ENCODE results near the gene ENG. TPM values are rescaled to one million over a fixed set of nuclear protein-coding genes. Genes with fewer than 3 reads are reported as not detected.

The ENG gene
- total RNA-seq, 1 donor from 2014 or later: 130 TPM

DNA sequence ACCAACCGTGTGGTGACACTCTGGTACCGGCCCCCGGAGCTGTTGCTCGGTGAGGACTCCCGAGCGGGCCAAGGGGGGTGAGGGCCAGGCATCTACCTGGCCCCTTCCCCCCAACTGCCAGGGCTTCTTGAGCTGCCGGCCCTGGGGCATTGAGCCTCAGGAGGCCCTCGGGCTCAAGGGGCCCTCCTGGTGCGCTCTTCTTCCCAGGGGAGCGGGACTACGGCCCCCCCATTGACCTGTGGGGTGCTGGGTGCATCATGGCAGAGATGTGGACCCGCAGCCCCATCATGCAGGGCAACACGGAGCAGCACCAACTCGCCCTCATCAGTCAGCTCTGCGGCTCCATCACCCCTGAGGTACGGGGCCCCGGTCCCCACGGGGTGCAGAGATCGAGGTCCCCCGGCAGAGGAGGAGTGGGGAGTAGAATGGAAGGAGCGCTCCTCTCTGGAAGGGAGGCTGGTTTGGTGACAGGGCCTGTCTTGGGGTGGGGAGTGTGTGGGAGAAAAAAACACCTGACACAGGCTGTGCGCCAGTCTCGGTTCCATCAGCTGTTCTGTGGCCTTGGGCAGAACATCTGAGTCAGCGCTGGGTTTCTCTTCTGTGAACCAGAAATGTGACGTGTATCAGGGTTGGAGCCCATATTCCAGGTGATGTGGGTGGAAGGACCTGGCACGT is 66.0 kb downstream of the ENG start:
- intact Hi-C loops (cut with DNase I): loop anchor here (5.0 kb wide), 2 partner anchors 79 to 129 kb away; partner anchors contain the start of gene ST6GALNAC4
- Histone ChIP-seq H3K9me3 (no peaks in the 10 kb centered on the region), H3K36me3 (peaks cover 0 to 47% of the 10 kb centered on the region in 2 donors), H3K4me1 (peaks cover 50% of the 10 kb centered on the region), H3K4me3 (no peak overlapping the region), H3K27ac (no peak overlapping the region), H3K27me3 (no peaks in the 10 kb centered on the region)
- no peak for TF ChIP-seq POLR2AphosphoS5 (IDR thresholded peaks at IDR 0.05; ENCODE audit: insufficient read depth in 1 of 2, low read depth in 1 of 2)
- TF ChIP-seq POLR2A (IDR thresholded peaks at IDR 0.05): no peak
- TF ChIP-seq, protein P1, sequence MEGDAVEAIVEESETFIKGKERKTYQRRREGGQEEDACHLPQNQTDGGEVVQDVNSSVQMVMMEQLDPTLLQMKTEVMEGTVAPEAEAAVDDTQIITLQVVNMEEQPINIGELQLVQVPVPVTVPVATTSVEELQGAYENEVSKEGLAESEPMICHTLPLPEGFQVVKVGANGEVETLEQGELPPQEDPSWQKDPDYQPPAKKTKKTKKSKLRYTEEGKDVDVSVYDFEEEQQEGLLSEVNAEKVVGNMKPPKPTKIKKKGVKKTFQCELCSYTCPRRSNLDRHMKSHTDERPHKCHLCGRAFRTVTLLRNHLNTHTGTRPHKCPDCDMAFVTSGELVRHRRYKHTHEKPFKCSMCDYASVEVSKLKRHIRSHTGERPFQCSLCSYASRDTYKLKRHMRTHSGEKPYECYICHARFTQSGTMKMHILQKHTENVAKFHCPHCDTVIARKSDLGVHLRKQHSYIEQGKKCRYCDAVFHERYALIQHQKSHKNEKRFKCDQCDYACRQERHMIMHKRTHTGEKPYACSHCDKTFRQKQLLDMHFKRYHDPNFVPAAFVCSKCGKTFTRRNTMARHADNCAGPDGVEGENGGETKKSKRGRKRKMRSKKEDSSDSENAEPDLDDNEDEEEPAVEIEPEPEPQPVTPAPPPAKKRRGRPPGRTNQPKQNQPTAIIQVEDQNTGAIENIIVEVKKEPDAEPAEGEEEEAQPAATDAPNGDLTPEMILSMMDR (IDR thresholded peaks at IDR 0.05): no peak
- DNase-seq (ENCODE audit: extremely low spot score in 2 of 2): no peak

DNA sequence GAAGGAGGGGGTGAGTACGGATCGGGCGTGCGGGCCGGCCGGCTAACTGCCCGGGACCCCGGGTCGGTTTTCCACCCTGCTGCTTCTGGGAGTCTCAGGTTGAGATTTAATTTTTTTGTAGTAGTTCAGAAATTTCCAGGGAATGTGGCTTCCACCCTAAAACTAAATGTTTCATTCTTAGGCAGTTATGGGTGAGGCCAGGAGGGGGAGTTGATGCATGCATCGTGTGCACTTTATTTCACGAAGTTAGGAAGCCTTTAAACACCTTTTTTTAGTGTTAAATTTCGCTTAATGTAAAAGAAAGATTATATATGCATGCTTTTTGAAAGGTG is 67.7 kb downstream of the ENG start:
- intact Hi-C loops (cut with DNase I): loop anchor here (5.0 kb wide), 2 partner anchors 81 to 131 kb away; partner anchors contain the start of gene ST6GALNAC4
- TF ChIP-seq, protein P1 (IDR thresholded peaks at IDR 0.05): peak in 1 of 3 experiments; percentile 37
- TF ChIP-seq POLR2A (IDR thresholded peaks at IDR 0.05): no peak
- no peak for TF ChIP-seq POLR2AphosphoS5 (IDR thresholded peaks at IDR 0.05; ENCODE audit: insufficient read depth in 1 of 2, low read depth in 1 of 2)
- DNase-seq (ENCODE audit: extremely low spot score in 2 of 2): no peak
- Histone ChIP-seq H3K9me3 (no peaks in the 10 kb centered on the region), H3K4me3 (peak overlapping the region; percentile 53 to 99), H3K4me1 (peaks cover 47% of the 10 kb centered on the region), H3K27ac (peak overlapping the region; percentile 91), H3K36me3 (peaks cover 0 to 47% of the 10 kb centered on the region in 2 donors), H3K27me3 (no peaks in the 10 kb centered on the region)

DNA sequence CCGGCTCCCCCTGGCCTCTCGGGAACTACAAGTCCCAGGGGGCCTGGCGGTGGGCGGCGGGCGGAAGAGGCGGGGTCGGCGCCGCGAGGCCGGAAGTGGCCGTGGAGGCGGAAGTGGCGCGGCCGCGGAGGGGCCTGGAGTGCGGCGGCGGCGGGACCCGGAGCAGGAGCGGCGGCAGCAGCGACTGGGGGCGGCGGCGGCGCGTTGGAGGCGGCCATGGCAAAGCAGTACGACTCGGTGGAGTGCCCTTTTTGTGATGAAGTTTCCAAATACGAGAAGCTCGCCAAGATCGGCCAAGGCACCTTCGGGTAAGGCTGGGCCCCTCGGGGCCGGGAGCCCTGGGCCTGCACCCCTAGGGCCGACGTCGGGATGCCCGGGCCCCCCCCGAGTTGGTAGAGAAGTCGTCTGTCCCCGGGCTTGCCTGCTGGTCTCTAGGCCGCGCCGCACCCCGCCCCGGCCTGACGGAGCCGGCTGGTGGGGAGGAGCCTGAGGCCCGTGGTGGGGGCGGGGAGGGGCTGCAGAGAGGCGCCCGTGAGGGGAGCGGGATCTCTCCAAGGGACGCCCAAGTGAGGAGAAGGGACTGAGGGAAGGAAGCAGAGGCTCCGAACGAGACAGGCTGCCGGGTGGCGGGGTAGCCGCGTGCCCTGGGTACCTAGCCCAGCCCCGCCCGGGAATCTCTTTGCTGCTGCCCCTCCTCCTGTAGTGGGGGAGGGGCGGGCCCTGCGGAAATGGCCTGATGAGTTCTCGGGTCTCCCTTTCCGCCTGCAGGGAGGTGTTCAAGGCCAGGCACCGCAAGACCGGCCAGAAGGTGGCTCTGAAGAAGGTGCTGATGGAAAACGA is 68.3 kb downstream of the ENG start, which contains the start of gene CDK9:
Gene CDK9, plus strand, starts transcription at position 102 of the 840 bp plus-strand sequence. Its CDS starts 115 bp downstream, at position 217.
- peak within 1 kb of the TSS; percentile 91 for H3K27ac ChIP-seq
- H3K36me3 ChIP-seq: peaks cover 0 to 41% of the 10 kb centered on the region in 2 donors
- DNase-seq (ENCODE audit: extremely low spot score in 2 of 2): no peak
- H3K9me3 ChIP-seq: no peaks in the 10 kb centered on the region
- H3K4me3 ChIP-seq: peak within 1 kb of the TSS; percentile 53 to 99
- peak in 1 of 2 donors; percentile 89 for TF ChIP-seq POLR2A (IDR thresholded peaks at IDR 0.05)
- TF ChIP-seq, protein P1 (IDR thresholded peaks at IDR 0.05): no peak
- TF ChIP-seq POLR2AphosphoS5 (IDR thresholded peaks at IDR 0.05; ENCODE audit: insufficient read depth in 1 of 2, low read depth in 1 of 2): peak; percentile 34 to 80
- intact Hi-C loops (cut with DNase I): loop anchor here (2.0 to 5.0 kb wide), 3 partner anchors 51 to 131 kb away; partner anchors contain the start of genes ST6GALNAC4 and TOR2A
- H3K27me3 ChIP-seq: no peaks in the 10 kb centered on the region
- peaks cover 47% of the 10 kb centered on the region for H3K4me1 ChIP-seq

DNA sequence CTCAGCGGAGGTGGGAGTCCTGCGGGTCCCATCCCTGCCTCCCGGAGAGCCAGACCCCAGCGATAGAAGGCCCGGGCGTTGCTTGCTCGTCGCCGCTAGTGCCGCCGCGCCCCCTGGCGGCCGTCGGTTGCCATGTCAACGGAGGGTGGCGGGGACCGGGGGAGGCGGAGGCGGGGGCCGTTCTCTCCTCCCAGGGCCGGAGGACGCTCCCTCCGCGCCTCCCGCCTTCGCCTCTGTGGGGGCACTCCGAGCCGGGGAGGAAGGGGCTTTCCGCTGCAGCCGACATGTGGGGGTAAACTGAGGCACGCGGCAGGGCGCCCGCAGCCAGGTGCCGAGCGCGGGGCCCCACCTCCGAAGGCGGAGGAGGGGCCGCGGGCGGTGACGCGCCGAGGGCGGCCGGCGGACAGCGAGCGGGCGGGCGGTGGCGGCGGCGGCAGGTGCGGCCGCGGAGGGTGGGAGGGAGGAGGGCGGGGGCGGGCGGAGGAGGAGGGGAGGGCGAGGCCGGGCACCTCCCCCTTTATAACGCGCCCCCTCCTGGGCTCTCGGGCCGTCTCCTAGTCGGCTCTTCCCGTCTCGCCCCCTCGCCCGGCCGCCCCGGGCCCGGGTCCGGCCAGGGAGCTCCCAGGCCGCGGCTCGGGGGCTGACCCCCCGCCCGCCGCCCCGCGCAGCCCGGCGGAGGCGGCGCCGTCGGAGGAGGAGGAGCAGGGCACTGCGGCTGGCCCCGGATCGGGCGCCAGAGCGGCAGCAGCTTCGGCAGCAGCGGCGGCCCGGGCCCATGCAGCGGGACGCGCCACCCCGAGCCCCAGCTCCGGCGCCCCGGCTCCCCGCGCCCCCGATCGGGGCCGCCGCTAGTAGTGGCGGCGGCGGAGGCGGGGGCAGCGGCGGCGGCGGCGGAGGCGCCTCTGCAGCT is 69.2 kb downstream of the ENG start:
- no peak for DNase-seq (ENCODE audit: extremely low spot score in 2 of 2)
- H3K36me3 ChIP-seq: peaks cover 0 to 32% of the 10 kb centered on the region in 2 donors
- H3K9me3 ChIP-seq: no peaks in the 10 kb centered on the region
- no peaks in the 10 kb centered on the region for H3K27me3 ChIP-seq
- intact Hi-C loops (cut with DNase I): loop anchor here (2.0 to 5.0 kb wide), 3 partner anchors 50 to 132 kb away; partner anchors contain the start of genes ST6GALNAC4 and TOR2A
- peaks cover 47% of the 10 kb centered on the region for H3K4me1 ChIP-seq
- peak in 1 of 2 donors; percentile 57 for TF ChIP-seq POLR2AphosphoS5 (IDR thresholded peaks at IDR 0.05; ENCODE audit: insufficient read depth in 1 of 2, low read depth in 1 of 2)
- no peak for TF ChIP-seq POLR2A (IDR thresholded peaks at IDR 0.05)
- TF ChIP-seq, protein P1 (IDR thresholded peaks at IDR 0.05): peak; percentile 89 to 99 (median 93)
- peak overlapping the region; percentile 53 to 99 for H3K4me3 ChIP-seq
- peak overlapping the region; percentile 91 for H3K27ac ChIP-seq
